B cell (primary cell): ENCODE data around the gene PMM1. TPM values are rescaled to one million over a fixed set of nuclear protein-coding genes. Genes with fewer than 3 reads are reported as not detected.
A peak's percentile ranks its signal among the peaks of the same experiment; 100 is the strongest.

Experiments
- ATAC-seq: fragments of 200-7000 bp; cut with Tn5 transposase; one replicate; pipeline ENCODE4 v1.10.0; 2021; ENCODE audit warnings: low read depth, mild to moderate bottlenecking, moderate number of reproducible peaks, moderate library complexity
- CTCF ChIA-PET: fragments of 350-600 bp; sonication (Branson Sonifier 250); formaldehyde crosslinking; loops from one replicate; lab custom pipeline; 2021; ENCODE audit warnings: antibody characterized with exemption, inconsistent platforms; lab: Charles Lee
- POLR2A ChIA-PET: fragments of 350-600 bp; sonication (Branson Sonifier 250); formaldehyde crosslinking; loops from one replicate; lab custom pipeline; 2021; ENCODE audit warnings: antibody characterized with exemption; lab: Charles Lee
- DNase-seq: peaks from one replicate; pipeline ENCODE4 v3.0.0; 2013
- H2AFZ ChIP-seq: 2 replicates; pipeline ENCODE4 v1.6.1; 2012; ENCODE audit warnings: mild to moderate bottlenecking, low read depth, low read length; ENCODE audit not compliant: insufficient read depth, poor library complexity, severe bottlenecking
- H3K27ac ChIP-seq, 2 donors: 1 replicate in 1 of 2; 2 replicates in 1 of 2; pipeline ENCODE4 v1.5.1; 2012 to 2013; ENCODE audit warnings: low read length in 2 of 2, mild to moderate bottlenecking in 2 of 2, moderate library complexity in 1 of 2
- H3K27me3 ChIP-seq, 4 experiments: fragments of 200-600 bp in 1 of 4; sonication (generic) in 1 of 4; replicated peaks in 1 of 4; 1 replicate in 2 of 4; 2 replicates in 2 of 4; pipeline versions ENCODE4 v1.6.1 to v1.7.0; 2013 to 2016; ENCODE audit warnings: low read length in 3 of 4, mild to moderate bottlenecking in 2 of 4, mixed read lengths in 1 of 4, moderate library complexity in 1 of 4; ENCODE audit not compliant: insufficient read depth in 4 of 4, control insufficient read depth in 3 of 4; ENCODE audit errors: control extremely low read depth in 1 of 4
- H3K36me3 ChIP-seq, 2 experiments: replicated peaks in 1 of 2; 1 replicate in 1 of 2; 2 replicates in 1 of 2; pipeline versions ENCODE4 v1.6.1 to v1.7.1; 2013; ENCODE audit warnings: low read length in 1 of 2; ENCODE audit not compliant: insufficient read depth in 2 of 2, control insufficient read depth in 1 of 2; ENCODE audit errors: control extremely low read depth in 1 of 2, extremely low read depth in 1 of 2
- H3K4me1 ChIP-seq, 2 donors: fragments of 200-600 bp in 1 of 2; sonication (generic) in 1 of 2; 1 replicate in 1 of 2; 2 replicates in 1 of 2; pipeline versions ENCODE4 v1.5.1 to v1.6.1; 2013 to 2017; ENCODE audit warnings: low read length in 2 of 2; ENCODE audit not compliant: control insufficient read depth in 2 of 2, insufficient read depth in 2 of 2
- H3K4me2 ChIP-seq: replicated peaks from 2 replicates; pipeline ENCODE3; 2012; ENCODE audit warnings: mild to moderate bottlenecking, low read depth, low read length; ENCODE audit not compliant: poor library complexity, severe bottlenecking
- H3K4me3 ChIP-seq, 5 experiments: fragments of 200-600 bp in 1 of 5; sonication (generic) in 1 of 5; 1 replicate in 3 of 5; 2 replicates in 2 of 5; pipeline versions ENCODE4 v1.5.1 to v1.7.0; 2011 to 2016; ENCODE audit warnings: low read length in 4 of 5, mild to moderate bottlenecking in 4 of 5, low read depth in 2 of 5, control low read depth in 1 of 5, moderate library complexity in 1 of 5; ENCODE audit not compliant: insufficient read depth in 1 of 5; ENCODE audit errors: control extremely low read depth in 1 of 5, extremely low read depth in 1 of 5
- H3K79me2 ChIP-seq: fragments of 200-600 bp; sonication (generic); one replicate; pipeline ENCODE4 v1.6.0; 2016; ENCODE audit warnings: low read length; ENCODE audit not compliant: control insufficient read depth, insufficient read depth
- H3K9ac ChIP-seq: fragments of 200-600 bp; sonication (generic); 2 replicates; pipeline ENCODE4 v1.6.1; 2017; ENCODE audit warnings: mild to moderate bottlenecking, low read length, moderate library complexity
- H3K9me3 ChIP-seq, 3 donors: one replicate each; pipeline versions ENCODE4 v1.6.1 to v1.7.1; 2013; ENCODE audit warnings: low read length in 2 of 3; ENCODE audit not compliant: control insufficient read depth in 2 of 3, insufficient read depth in 1 of 3; ENCODE audit errors: control extremely low read depth in 1 of 3
- H4K20me1 ChIP-seq: 2 replicates; pipeline ENCODE4 v1.6.0; 2012; ENCODE audit warnings: mild to moderate bottlenecking, low read length; ENCODE audit not compliant: insufficient read depth, control insufficient read depth, poor library complexity, severe bottlenecking
- H3K27ac Mint-ChIP-seq: one replicate; pipeline ENCODE4 v1.8.0; 2021; ENCODE audit warnings: mixed read lengths
- H3K27me3 Mint-ChIP-seq: one replicate; pipeline ENCODE4 v1.8.0; 2021; ENCODE audit warnings: mixed read lengths
- H3K4me1 Mint-ChIP-seq: one replicate; pipeline ENCODE4 v1.8.0; 2021; ENCODE audit warnings: mixed read lengths
- H3K4me3 Mint-ChIP-seq: one replicate; pipeline ENCODE4 v1.8.0; 2021; ENCODE audit warnings: mixed read lengths
- H3K9me3 Mint-ChIP-seq: one replicate; pipeline ENCODE4 v1.8.0; 2022; ENCODE audit warnings: mixed read lengths; ENCODE audit not compliant: insufficient read depth
- EZH2 ChIP-seq: IDR thresholded peaks from 2 replicates; pipeline ENCODE4 v1.6.1; 2012; ENCODE audit warnings: borderline replicate concordance, low read depth, mild to moderate bottlenecking, moderate library complexity, low read length; ENCODE audit not compliant: insufficient read depth, poor library complexity, severe bottlenecking
- WGBS: methylation state at CpG from one replicate; pipeline ENCODE4 v1.1.5; 2013; ENCODE audit warnings: missing lambda C conversion rate; ENCODE audit not compliant: insufficient coverage; 5-methylcytosine and 5-hydroxymethylcytosine counted together
- intact Hi-C: fragments of 100-400 bp; cut with micrococcal nuclease; formaldehyde crosslinking; loops from one replicate; pipeline ENCODE4 v1.10.0; 2022
- polyA plus RNA-seq: library from polyadenylated mRNA; depleted of rRNA; stranded (reverse); fragments of >200 nt; gene quantifications from 2 replicates; pipeline ENCODE4 v1.2.3, GENCODE V29; 2012
- total RNA-seq, 2 donors: library from RNA; stranded (reverse); fragments of 120-200 nt in 1 of 2; gene quantifications; 1 replicate in 1 of 2; 2 replicates in 1 of 2; pipeline versions ENCODE4 v1.2.3 to v1.2.4, GENCODE V29; 2013 to 2022
- TF ChIP-seq, protein P1 (sequence below): fragments of 200-600 bp; IDR thresholded peaks from one replicate; pipeline ENCODE4 v1.8.0; 2022; ENCODE audit warnings: antibody characterized with exemption, mild to moderate bottlenecking

PMM1 gene
- total and polyA plus RNA-seq, 2 donors (not counting 1 experiment from before 2014, with no cell fraction given) = 23.3 to 24.8 TPM

DNA sequence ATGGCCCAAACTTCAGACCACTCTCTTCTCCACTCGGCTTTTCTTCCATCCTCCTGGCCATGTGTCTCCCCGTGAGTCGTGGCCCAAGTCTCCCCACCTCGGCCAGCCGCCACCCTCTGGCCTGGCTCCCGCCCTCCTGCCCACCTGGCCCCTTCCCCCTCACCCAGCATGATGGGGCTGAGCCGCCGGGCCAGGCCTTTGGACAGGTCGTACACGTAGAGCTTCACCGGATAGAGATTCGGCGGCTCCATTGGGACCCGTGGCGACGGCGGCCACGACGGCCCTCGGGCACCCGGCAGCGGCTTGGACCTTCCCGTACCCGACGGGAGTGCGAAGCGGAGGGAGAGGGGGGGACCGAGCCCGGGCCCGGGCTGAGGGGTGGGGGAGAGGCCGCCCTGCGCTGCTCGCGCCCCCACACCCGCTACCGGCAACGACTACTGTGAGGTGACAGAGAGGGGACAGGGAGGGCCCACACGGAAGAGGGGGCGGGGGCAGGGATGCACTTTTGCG lies 31.0 kb upstream of the PMM1 start, which contains the start of gene DESI1:
DESI1 (minus strand) TSS at position 455 of the 510 bp plus-strand sequence; CDS start at position 251, 204 bp downstream.
- POLR2A ChIA-PET = interaction anchor here (0.7 to 2.5 kb wide), 11 partner anchors 31 to 764 kb away, joined by 3 to 10 read pairs (median 3); partner anchors contain the start of genes NDUFA6, PMM1, POLR3H and RBX1
- peak within 1 kb of the TSS; percentile 96 for H3K9ac ChIP-seq
- CTCF ChIA-PET = interaction anchor here (0.8 to 1.4 kb wide), 5 partner anchors 46 to 240 kb away, joined by 3 to 4 read pairs (median 3); partner anchors contain the start of genes POLR3H and TEF
- H2AFZ ChIP-seq = peak within 1 kb of the TSS; percentile 98
- H3K27me3 ChIP-seq = no peaks in the 10 kb centered on the region
- H4K20me1 ChIP-seq = peaks cover 37% of the 10 kb centered on the region
- peak; percentile 14 for ATAC-seq
- H3K79me2 ChIP-seq = peaks cover 72% of the 10 kb centered on the region
- Mint-ChIP-seq H3K4me1 (peaks cover 39% of the 10 kb centered on the region), H3K4me3 (peak within 1 kb of the TSS; percentile 96), H3K27me3 (no peaks in the 10 kb centered on the region), H3K9me3 (no peaks in the 10 kb centered on the region), H3K27ac (peak within 1 kb of the TSS; percentile 94)
- H3K4me3 ChIP-seq = peak within 1 kb of the TSS; percentile 68 to 97 (median 89)
- no peaks in the 10 kb centered on the region for H3K9me3 ChIP-seq
- H3K27ac ChIP-seq = peak within 1 kb of the TSS; percentile 95 to 96
- H3K4me1 ChIP-seq = peaks cover 19 to 27% of the 10 kb centered on the region in 2 donors
- DNase-seq = no peak
- H3K4me2 ChIP-seq = peak within 1 kb of the TSS; percentile 95
- no peak for TF ChIP-seq EZH2
- TF ChIP-seq, protein P1, sequence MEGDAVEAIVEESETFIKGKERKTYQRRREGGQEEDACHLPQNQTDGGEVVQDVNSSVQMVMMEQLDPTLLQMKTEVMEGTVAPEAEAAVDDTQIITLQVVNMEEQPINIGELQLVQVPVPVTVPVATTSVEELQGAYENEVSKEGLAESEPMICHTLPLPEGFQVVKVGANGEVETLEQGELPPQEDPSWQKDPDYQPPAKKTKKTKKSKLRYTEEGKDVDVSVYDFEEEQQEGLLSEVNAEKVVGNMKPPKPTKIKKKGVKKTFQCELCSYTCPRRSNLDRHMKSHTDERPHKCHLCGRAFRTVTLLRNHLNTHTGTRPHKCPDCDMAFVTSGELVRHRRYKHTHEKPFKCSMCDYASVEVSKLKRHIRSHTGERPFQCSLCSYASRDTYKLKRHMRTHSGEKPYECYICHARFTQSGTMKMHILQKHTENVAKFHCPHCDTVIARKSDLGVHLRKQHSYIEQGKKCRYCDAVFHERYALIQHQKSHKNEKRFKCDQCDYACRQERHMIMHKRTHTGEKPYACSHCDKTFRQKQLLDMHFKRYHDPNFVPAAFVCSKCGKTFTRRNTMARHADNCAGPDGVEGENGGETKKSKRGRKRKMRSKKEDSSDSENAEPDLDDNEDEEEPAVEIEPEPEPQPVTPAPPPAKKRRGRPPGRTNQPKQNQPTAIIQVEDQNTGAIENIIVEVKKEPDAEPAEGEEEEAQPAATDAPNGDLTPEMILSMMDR = no peak
- intact Hi-C loops = loop anchor here (1.0 to 10.0 kb wide), 7 partner anchors 30 to 1578 kb away; partner anchors contain the start of genes ACO2, PHF5A, TEF and TOB2
- H3K36me3 ChIP-seq = peaks cover 0 to 17% of the 10 kb centered on the region in 2 experiments
- WGBS = 0% methylated on average over 35 of the region's 40 CpGs
